Measurements from ENCODE around the gene ONECUT3.
"Not testable (repeated sequence)": the region's sequence is repeated elsewhere in the genome, so short reads cannot be mapped to it uniquely, and the experiment has no call there.

ONECUT3 gene

GRCh38 chr19:1756705-1757465 is 3.6 kb downstream of the ONECUT3 start:
- DNase-seq, result no peak

GRCh38 chr19:1757468-1758230 is 4.3 kb downstream of the ONECUT3 start:
- no peak for DNase-seq

GRCh38 chr19:1758231-1758577 is 4.9 kb downstream of the ONECUT3 start:
- no peak for DNase-seq

- no peak for DNase-seq
Observed at GRCh38 chr19:1758959-1759903, 5.9 kb downstream of the ONECUT3 start.

- DNase-seq, result no peak
Observed at GRCh38 chr19:1760020-1760419, 6.7 kb downstream of the ONECUT3 start.

GRCh38 chr19:1760786-1761527 is 7.7 kb downstream of the ONECUT3 start:
- DNase-seq, result not testable (repeated sequence)

- DNase-seq, result no peak
Observed at GRCh38 chr19:1761528-1762242, 8.4 kb downstream of the ONECUT3 start.

- no peak for DNase-seq
Observed at GRCh38 chr19:1762243-1763117, 9.2 kb downstream of the ONECUT3 start.

GRCh38 chr19:1763648-1764639 is 10.6 kb downstream of the ONECUT3 start:
- DNase-seq, result no peak

- DNase-seq, result no peak
Observed at GRCh38 chr19:1764729-1765128, 11.4 kb downstream of the ONECUT3 start.

GRCh38 chr19:1765232-1765903 is 12.1 kb downstream of the ONECUT3 start:
- no peak for DNase-seq

- DNase-seq, result no peak
Observed at GRCh38 chr19:1765904-1766799, 12.8 kb downstream of the ONECUT3 start.

- DNase-seq, result no peak
Observed at GRCh38 chr19:1766800-1767352, 13.6 kb downstream of the ONECUT3 start.

GRCh38 chr19:1767464-1767933 is 14.2 kb downstream of the ONECUT3 start:
- peak; percentile 47 for DNase-seq

- no peak for DNase-seq
Observed at GRCh38 chr19:1768248-1768647, 14.9 kb downstream of the ONECUT3 start.

- DNase-seq, result no peak
Observed at GRCh38 chr19:1768918-1769644, 15.8 kb downstream of the ONECUT3 start.

GRCh38 chr19:1769645-1769985 is 16.3 kb downstream of the ONECUT3 start:
- no peak for DNase-seq
